ENCODE results near the gene TRAPPC8.

DNA sequence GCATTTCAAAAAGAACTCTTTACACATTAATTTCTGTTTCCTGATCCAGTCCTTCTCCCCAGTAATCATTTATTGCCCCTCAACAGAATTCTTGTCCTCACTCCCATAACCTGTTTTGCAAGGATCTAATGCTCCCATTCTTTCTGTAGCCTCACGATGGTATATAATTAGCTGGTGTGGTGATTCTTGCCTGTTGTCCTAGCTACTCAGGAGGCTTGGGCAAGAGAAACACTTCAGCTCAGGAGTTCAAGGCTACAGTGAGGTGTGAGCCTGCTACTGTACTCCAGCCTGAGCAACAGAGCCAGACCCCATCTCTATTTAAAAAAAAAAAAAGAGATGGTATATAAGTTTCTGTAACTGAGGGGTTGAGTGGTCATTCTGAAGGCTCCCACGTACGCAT, 7.7 kb upstream of the TRAPPC8 start:
- TF ChIP-seq, protein P1, sequence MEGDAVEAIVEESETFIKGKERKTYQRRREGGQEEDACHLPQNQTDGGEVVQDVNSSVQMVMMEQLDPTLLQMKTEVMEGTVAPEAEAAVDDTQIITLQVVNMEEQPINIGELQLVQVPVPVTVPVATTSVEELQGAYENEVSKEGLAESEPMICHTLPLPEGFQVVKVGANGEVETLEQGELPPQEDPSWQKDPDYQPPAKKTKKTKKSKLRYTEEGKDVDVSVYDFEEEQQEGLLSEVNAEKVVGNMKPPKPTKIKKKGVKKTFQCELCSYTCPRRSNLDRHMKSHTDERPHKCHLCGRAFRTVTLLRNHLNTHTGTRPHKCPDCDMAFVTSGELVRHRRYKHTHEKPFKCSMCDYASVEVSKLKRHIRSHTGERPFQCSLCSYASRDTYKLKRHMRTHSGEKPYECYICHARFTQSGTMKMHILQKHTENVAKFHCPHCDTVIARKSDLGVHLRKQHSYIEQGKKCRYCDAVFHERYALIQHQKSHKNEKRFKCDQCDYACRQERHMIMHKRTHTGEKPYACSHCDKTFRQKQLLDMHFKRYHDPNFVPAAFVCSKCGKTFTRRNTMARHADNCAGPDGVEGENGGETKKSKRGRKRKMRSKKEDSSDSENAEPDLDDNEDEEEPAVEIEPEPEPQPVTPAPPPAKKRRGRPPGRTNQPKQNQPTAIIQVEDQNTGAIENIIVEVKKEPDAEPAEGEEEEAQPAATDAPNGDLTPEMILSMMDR (conservative IDR thresholded peaks at IDR 0.05): no peak
- TF ChIP-seq ZFX (IDR thresholded peaks at IDR 0.05): no peak
